Neuron (in vitro differentiated cells): ENCODE results near the gene SUGT1.
"Not testable (repeated sequence)": the region's sequence is repeated elsewhere in the genome, so short reads cannot be mapped to it uniquely, and the experiment has no call there.

Source experiments
- H2AFZ ChIP-seq: one replicate; pipeline ENCODE4 v1.6.1; 2013; ENCODE audit warnings: low read depth, mild to moderate bottlenecking, inconsistent platforms, low read length, moderate library complexity
- H3K27me3 ChIP-seq: one replicate; pipeline ENCODE4 v1.6.1; 2013; ENCODE audit warnings: low read length; ENCODE audit not compliant: insufficient read depth
- H3K36me3 ChIP-seq: one replicate; pipeline ENCODE4 v1.6.1; 2013; ENCODE audit warnings: low read length; ENCODE audit not compliant: insufficient read depth
- H3K4me1 ChIP-seq: one replicate; pipeline ENCODE4 v1.6.1; 2013; ENCODE audit warnings: low read length; ENCODE audit not compliant: insufficient read depth
- H3K4me3 ChIP-seq: 2 replicates; pipeline ENCODE4 v1.5.1; 2013; ENCODE audit warnings: mild to moderate bottlenecking, low read length, moderate library complexity
- H3K9me3 ChIP-seq: one replicate; pipeline ENCODE4 v1.6.1; 2013; ENCODE audit warnings: low read length

Gene SUGT1

DNA sequence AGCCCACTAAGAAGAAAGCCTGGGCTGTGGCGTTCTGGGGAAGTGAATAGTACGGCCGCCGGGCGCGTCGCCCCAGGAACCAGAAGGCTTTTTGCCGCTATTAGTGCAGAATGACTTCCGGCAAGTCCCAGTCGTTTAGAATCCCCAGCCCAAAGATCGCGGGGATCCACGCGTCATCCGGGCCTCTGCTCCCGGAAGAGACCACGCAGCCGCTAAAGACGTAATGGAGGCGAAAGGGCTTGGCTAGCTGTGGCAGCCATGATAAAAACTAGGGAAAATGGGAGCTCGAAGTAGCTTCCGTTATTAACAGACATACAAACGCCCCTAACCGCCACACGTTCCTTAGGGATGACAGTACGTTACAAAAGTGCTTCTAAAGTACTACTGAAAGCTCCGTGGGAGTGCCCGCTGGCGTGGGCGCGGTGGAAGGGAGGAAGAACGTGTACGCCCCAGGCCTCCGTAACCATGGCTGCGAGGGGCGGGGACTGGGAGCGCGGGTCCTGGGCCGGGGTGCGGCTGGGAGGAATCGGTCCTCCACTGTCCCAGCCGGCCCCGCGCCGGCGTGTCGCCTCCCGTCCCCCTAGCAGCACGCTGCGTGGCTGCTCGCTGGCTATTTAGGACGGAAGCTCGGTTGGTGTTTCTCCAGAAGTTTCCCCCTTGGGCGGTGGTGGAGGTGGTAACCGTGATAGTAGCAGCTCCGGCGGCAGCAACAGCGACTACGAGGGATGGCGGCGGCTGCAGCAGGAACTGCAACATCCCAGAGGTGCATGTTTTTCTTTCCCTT is at the start of gene SUGT1:
Gene SUGT1, plus strand, starts transcription at position 641 of the 784 bp plus-strand sequence. Its CDS starts 85 bp downstream, at position 726.
- Histone ChIP-seq H2AFZ (peak within 1 kb of the TSS; percentile 60), H3K4me1 (peaks cover 19% of the 10 kb centered on the region), H3K4me3 (peak within 1 kb of the TSS; percentile 97), H3K36me3 (peaks cover 24% of the 10 kb centered on the region), H3K9me3 (no peaks in the 10 kb centered on the region), H3K27me3 (no peaks in the 10 kb centered on the region)

DNA sequence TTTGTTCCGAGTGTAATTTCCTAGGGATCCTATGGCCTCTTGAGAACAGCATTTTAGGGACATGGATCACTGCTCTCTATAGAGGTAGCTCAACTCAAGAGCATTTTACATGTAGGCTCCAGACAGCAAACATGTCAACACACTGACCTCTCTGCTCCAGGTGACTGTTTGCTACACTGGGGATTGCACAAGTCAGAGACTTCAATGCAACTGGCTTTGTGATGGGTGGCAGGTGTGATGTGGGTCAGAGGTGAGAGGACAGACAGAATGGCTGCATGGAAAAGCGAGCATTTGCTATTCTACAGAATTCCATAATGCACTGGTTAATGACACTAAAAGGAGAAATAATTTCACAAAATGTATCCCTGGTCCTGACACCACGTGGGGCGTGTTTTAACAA is 49.3 kb upstream of the SUGT1 start:
- H3K4me3 ChIP-seq, H3K27me3 ChIP-seq, H3K36me3 ChIP-seq, H3K4me1 ChIP-seq, H2AFZ ChIP-seq, H3K9me3 ChIP-seq: not testable (repeated sequence)

DNA sequence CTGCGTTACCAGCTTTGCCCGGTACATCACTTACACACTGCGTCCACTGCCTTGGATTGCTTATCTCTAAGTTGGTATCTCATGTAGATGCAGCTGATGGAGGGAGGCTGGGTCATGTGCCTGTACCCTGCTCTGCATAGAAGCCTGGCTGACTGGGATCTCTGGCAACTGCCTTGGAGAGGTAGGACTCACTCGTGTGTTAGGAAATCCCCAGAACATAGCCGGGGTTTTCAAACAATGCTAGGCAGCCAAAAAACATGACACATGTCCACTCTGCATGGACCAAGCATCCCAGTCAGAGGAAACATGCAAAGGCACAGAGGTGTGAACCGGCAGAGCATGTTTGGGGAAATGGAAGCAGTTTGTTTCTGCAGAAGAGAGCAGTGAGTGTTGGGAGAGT is 46.5 kb upstream of the SUGT1 start:
- H3K36me3 ChIP-seq, H3K27me3 ChIP-seq, H2AFZ ChIP-seq, H3K9me3 ChIP-seq, H3K4me1 ChIP-seq, H3K4me3 ChIP-seq: not testable (repeated sequence)

DNA sequence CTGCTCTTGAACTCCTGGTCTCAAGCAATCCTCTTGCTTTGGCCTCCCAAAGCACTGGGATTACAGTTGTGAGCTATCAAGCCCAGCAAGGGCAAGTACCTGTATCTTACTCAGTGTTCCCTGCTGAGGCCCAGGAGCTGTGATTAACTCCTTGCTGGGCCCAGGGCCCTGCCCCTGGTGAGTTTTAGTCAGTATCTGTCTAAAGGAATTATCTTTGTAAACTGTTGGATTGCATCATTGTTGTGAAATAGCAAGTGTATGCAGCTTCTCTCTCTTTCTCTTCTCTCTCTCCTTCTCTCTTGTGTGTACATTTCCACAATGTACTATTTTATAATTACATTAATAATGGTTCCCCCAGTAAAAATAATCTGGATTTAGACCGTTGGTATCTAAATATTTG is 45.8 kb upstream of the SUGT1 start:
- not testable (repeated sequence) for H2AFZ ChIP-seq, H3K27me3 ChIP-seq, H3K36me3 ChIP-seq, H3K9me3 ChIP-seq, H3K4me3 ChIP-seq, H3K4me1 ChIP-seq

DNA sequence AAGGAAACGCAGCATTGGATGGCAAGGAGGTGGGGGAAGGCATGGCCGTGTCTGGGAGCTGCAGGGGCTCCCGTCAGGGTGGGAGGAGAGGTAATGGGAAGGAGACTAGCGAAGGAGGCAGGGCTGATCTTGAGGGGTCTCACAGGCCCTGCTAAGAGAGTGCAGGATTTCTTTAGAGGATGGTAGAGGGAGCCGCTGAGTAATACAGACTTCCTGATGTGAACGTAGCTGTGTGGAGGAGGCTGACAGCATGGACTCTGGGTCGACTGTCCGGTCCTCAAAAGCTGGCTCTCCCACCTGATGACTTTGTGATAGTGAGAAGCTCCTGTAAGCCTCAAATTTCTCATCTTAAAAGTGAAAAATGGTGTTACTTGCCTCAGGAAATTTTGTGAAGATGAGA is 44.5 kb upstream of the SUGT1 start:
- H3K9me3 ChIP-seq, H3K4me3 ChIP-seq: not testable (repeated sequence)

DNA sequence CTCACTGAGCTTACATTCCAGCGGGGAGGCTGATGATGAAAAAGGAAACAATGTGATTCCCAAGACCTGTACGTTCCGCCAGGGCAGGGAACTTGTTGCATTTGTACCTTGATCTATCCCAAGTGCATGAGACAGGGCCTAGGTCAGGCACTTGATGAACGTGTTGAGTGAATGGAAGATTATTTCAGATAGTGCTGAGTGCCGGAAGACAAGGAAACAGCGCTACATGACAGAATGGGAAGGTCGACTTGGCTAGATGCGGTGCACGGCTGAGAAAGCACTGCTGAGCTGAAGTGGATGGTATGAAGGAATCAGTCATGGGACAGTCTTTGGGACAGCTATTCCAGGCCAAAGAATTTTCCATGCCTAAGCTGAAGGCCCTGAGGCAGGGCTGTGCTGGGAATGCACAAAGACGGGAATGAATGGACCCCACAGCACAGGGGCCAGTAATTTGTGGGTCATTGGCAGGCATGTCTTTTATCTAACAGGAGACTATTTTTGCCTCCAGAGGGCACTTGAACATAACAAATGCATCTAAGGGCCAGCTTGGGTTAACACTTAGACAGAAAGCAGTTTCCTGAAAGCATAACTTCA is 43.5 kb upstream of the SUGT1 start:
- H3K36me3 ChIP-seq, H3K4me1 ChIP-seq, H3K27me3 ChIP-seq: not testable (repeated sequence)

More for the DNA sequence above, 44.5 kb upstream of the SUGT1 start:
- not testable (repeated sequence) for H3K27me3 ChIP-seq, H3K4me1 ChIP-seq, H2AFZ ChIP-seq, H3K36me3 ChIP-seq

DNA sequence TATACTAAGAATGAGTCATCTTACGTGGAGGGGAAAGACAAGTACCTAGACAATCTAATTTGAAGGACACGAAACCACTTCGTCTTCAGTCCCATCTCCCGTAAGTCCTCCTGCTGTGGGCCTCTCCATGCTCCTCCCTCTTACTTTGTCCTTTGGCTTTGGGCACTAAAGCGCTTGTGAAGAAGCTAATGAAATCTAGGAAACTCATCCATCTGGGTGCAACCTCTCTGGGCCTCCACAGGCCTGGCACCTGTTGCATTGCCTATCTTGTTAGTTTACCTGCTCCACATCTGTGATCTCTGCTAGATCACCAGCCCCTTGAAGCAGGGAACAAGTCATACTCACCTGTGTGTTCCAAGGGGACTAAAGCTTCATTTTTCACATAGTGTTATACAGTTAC is 42.5 kb upstream of the SUGT1 start:
- H2AFZ ChIP-seq, H3K9me3 ChIP-seq, H3K36me3 ChIP-seq, H3K4me1 ChIP-seq, H3K27me3 ChIP-seq, H3K4me3 ChIP-seq: not testable (repeated sequence)

More for the DNA sequence above, 43.5 kb upstream of the SUGT1 start:
- not testable (repeated sequence) for H2AFZ ChIP-seq, H3K9me3 ChIP-seq, H3K4me3 ChIP-seq

DNA sequence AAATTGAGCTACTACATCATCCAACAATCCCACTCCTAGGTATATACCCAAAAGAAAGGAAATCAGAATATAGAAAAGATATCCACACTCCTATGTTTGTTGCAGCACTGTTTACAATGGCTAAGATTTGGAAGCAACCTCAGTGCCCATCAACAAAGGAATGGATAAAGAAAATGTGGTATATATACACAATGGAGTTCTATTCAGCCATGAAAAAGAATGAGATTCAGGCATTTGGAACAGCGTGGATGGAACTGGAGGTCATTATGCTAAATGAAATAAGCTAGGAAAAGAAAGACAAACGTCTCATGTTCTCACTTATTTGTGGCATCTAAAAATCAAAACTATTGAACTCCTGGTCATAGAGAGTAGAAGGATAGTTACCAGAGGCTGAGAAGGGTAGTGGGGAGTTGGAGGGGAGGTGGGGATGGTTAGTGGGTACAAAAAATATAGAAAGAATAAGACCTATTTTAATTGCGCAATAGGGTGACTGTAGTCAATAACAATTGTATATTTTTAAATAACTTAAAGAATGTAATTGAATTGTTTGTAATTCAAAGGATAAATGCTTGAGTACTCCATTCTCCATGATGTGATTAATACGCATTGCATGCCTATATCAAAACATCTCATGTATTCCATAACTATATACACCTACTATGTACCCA is 37.4 kb upstream of the SUGT1 start:
- no peak overlapping the region for H3K4me3 ChIP-seq
- H2AFZ ChIP-seq, result no peak overlapping the region
- no peaks in the 10 kb centered on the region for H3K36me3 ChIP-seq
- H3K27me3 ChIP-seq, result no peaks in the 10 kb centered on the region
- peaks cover 7% of the 10 kb centered on the region for H3K4me1 ChIP-seq
- H3K9me3 ChIP-seq, result no peaks in the 10 kb centered on the region

DNA sequence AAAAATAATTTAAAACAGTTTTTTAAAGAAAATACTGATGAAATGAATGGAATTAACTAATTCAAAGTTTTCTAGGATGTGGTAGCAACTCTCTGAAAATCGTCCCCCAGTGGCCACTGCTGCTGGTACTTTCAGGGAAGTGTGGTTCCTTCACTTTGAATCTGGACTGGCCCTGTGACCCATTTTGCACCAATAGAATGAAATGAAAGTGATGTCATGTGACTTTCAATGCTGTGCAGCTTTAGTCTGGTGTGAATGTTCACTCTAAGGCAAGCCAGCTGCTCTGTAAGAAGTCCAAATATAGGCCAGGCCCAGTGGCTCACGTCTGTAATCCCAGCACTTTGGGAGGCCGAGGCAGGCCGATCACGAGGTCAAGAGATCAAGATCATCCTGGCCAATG is 36.8 kb upstream of the SUGT1 start:
- no peak overlapping the region for H3K4me3 ChIP-seq
- peaks cover 7% of the 10 kb centered on the region for H3K4me1 ChIP-seq
- no peak overlapping the region for H2AFZ ChIP-seq
- no peaks in the 10 kb centered on the region for H3K27me3 ChIP-seq
- H3K9me3 ChIP-seq, result no peaks in the 10 kb centered on the region
- no peaks in the 10 kb centered on the region for H3K36me3 ChIP-seq

DNA sequence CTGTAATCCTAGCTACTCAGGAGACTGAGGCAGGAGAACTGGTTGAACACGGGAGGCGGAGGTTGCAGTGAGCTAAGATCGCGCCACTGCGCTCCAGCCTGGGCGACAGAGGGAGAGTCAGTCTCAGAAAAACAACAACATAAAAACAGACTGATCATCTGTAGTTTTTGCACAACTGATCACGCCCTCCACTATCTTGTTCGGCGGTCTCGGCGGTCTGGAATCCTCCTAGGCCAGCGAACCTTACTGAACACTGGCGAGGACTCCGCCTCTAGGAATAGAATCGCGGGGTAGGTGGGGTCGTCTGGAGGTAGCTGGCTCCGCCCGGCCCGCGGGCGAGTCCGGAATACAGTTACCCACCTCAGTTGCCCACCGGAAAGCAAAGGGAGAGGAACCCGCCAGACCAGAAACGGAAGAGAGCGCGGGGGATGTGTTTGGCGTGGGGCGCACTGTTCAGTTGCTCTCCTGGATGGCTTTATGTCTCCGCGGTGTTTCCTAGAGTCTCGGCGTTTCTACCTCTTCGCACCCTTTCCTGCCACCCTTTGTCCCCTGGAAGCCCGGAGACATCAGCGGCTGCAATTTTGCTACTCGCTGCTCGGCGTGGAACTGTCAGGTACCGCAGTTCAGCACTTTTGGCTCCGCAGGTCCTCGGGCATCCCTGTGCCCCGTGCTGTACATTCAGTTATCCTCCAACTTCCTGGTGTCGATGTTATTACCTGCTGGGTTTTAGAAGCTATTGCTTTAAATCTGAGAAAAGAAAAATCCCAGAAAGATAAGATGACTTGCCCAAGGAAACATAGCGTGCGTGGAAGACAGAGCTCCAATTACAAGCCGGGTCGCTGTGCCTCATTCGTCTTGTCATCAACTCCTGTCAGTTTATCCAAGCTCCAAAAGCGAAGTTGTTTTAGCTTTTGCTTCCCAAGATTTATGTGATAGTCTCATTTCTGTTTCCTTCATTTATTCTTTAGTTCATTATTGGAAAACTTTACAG is 35.3 kb upstream of the SUGT1 start:
- H2AFZ ChIP-seq, result peak overlapping the region; percentile 68
- no peaks in the 10 kb centered on the region for H3K9me3 ChIP-seq
- peak overlapping the region; percentile 87 for H3K4me3 ChIP-seq
- peaks cover 7% of the 10 kb centered on the region for H3K4me1 ChIP-seq
- H3K36me3 ChIP-seq, result peaks cover 3% of the 10 kb centered on the region
- H3K27me3 ChIP-seq, result no peaks in the 10 kb centered on the region

DNA sequence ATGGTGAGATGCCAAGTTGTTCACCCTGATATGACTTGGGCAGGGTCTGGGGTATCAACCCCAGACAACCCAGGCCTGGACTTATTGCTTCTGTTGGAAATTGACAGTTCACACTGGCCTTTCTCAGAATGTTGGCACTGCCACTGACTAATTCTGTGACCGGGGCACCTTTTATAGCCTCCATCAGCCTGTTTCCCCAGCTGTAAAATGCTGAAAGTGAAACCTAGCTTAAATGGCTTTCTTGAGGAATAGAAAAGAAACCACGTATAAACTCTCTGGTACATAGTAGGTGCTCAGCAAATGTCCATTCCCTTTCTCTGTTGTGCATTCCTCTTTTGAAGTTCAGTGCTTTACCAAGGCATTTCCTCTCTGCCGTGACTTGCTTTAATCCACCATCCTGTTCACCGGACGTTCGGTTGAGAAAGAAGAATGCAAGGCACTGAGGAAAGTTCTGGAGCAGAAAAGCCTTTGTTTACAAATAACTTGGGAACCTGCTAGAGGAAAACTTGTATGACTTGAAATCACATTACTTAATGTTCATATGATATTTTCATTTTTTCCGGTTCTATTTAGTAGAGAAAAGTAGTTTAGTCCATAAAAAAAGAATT is 21.4 kb upstream of the SUGT1 start:
- H3K36me3 ChIP-seq, result peaks cover 38% of the 10 kb centered on the region

DNA sequence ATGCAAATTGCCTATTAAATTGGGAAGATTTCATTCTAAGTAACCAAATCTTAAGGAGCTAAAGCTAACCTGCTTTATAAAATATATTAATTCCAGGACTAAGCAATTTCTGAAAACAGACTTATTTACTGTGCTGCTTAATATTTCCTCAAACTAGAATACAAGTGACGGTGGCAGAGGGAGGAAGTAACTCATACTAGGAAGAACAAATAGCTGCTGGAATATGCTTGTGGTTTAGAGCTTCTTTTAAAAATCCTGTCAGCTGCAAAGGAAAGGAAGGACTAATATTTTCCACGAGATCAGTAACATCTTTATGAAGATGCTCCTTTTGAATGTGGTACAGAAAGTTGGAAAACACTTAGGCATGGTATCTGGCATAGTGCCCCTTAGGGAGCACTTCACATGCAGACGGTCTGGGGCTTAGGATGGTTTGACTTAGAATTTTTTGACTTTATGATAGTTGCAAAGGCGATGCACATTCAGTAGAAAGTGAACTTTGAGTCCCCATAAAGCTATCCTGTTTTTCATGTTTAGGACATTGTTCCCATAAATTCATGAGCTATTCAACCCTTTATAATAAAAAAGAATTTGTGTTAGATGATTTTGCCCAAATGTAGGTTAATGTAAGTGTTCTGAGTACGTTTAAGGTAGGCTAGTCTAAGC is 13.8 kb upstream of the SUGT1 start:
- no peaks in the 10 kb centered on the region for H3K9me3 ChIP-seq

More for the DNA sequence above, 21.4 kb upstream of the SUGT1 start:
- H3K27me3 ChIP-seq, H3K4me1 ChIP-seq, H2AFZ ChIP-seq, H3K9me3 ChIP-seq, H3K4me3 ChIP-seq: not testable (repeated sequence)

More for the DNA sequence above, 13.8 kb upstream of the SUGT1 start:
- Histone ChIP-seq H3K27me3 (no peaks in the 10 kb centered on the region), H3K36me3 (peaks cover 40% of the 10 kb centered on the region), H3K4me3 (no peak overlapping the region), H3K4me1 (no peaks in the 10 kb centered on the region), H2AFZ (no peak overlapping the region)
